Ovary (tissue), 3 donors: ENCODE measurements around the gene ADARB2.

ENCODE experiments used
- POLR2A ChIP-seq: fragments of 450-650 bp; IDR thresholded peaks from one replicate; pipeline ENCODE4 v1.6.1; 2017; ENCODE audit warnings: antibody characterized with exemption, mild to moderate bottlenecking, moderate library complexity
- TF ChIP-seq, protein P1 (sequence below), 3 donors: fragments of 450-650 bp in 2 of 3; fragments of 200-600 bp in 1 of 3; IDR thresholded peaks; one replicate each; pipeline versions ENCODE4 v1.5.1 to v1.8.0; 2016 to 2022; ENCODE audit warnings: antibody characterized with exemption in 3 of 3, mild to moderate bottlenecking in 1 of 3
- donor health status: DM: no; HTN: no; CAD: no.

DNA sequence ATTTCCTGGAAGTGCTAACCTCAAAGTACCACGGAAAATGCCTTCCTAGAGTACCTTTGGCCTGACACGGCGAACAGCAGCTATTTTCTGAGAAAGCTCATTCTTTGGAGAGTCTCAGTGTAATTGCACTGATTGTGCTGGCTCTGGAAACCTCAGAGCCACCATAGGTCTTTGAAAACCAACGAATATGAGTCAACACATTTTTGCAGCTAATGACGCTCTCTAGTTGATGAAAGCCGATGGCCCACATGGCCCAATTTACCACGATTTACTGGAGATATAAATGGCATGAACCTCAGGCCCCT lies 187.1 kb downstream of the ADARB2 start:
- TF ChIP-seq, protein P1, sequence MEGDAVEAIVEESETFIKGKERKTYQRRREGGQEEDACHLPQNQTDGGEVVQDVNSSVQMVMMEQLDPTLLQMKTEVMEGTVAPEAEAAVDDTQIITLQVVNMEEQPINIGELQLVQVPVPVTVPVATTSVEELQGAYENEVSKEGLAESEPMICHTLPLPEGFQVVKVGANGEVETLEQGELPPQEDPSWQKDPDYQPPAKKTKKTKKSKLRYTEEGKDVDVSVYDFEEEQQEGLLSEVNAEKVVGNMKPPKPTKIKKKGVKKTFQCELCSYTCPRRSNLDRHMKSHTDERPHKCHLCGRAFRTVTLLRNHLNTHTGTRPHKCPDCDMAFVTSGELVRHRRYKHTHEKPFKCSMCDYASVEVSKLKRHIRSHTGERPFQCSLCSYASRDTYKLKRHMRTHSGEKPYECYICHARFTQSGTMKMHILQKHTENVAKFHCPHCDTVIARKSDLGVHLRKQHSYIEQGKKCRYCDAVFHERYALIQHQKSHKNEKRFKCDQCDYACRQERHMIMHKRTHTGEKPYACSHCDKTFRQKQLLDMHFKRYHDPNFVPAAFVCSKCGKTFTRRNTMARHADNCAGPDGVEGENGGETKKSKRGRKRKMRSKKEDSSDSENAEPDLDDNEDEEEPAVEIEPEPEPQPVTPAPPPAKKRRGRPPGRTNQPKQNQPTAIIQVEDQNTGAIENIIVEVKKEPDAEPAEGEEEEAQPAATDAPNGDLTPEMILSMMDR (IDR thresholded peaks at IDR 0.05): no peak
- TF ChIP-seq POLR2A: no peak
